DMS79 treated with DMSO at 0.1 percent for 48 hours (cell line): ENCODE results near the gene CYBB.

Source experiments
- DNase-seq: peaks from one replicate; lab custom pipeline; 2025; lab: John Stamatoyannopoulos, UW

The CYBB gene

DNA sequence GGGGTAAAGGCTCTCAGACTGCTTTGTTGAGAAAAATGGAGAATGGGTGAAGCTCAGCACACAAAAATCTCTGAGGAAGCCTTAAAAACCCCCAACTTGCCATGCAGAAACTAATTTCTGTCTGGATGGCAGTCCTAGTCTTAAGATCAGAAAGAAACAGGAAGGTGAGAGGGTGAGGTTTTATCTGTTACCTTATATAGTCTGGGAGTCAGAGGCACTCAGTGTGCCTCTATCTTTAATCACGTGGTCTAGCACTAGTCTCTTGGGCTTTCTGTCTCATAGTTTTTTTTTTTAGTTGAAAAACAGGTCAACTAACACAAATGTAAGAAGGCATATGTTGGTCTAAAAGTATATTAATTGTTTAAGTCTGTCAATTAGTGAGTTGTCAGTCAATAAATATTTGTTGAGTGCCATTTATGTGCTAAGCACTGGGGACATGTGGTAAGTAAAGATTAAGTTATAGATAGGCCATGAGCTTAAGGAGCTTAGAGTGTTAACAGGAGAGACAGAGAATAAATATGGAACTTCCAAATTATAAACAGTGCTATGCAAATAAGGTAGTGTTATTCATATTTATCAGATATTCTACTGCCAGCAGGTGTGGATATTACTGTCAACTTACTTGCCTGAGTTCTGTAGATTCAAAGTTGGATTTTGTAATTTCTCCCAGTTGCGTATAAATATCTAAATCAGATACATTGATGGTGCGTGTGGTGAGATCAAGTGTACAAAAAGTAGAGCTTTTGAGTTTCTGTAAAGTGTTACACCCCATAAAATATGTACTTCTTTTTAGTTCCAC lies 7.0 kb downstream of the CYBB start:
- DNase-seq, result no peak

DNA sequence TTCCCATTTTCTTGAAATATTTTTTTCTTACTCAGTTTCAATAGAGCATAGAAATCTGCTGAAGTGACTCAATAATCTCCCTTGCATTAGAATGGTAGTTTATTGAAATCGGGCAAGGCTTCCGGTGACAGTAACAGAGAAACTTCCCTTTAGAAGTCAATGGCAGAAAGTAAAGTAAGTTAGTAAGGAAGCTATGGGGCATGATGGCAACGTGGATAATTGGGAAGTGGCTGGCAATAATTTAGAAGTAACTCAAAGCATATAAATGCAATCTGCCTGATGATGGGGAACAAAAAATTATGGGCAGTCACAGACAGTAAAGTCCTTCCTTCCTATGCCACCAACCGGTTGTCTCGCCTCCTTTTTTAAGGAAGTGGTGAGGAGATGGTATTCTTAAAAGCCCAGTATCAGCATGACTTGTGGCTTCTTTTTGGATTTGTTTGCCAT lies 7.6 kb downstream of the CYBB start:
- DNase-seq, result no peak

DNA sequence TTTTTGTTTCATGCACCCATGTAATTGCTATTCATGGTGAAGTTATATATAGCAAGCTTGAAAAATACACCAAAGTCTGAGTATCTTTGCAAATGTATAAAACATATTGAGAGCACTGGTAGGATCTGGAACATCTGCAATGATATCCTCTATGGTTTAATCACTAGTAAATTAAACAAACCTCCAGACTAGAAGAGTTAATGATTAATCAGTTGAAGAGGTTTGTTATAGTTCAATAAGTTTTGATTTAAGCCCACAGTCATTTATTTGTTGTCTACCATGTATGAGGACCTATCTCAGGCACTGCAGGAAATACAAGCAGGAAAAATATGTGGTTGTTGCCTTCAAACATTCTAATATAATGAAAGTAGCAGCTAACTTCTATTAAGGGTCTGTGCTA lies 16.5 kb downstream of the CYBB start:
- no peak for DNase-seq

DNA sequence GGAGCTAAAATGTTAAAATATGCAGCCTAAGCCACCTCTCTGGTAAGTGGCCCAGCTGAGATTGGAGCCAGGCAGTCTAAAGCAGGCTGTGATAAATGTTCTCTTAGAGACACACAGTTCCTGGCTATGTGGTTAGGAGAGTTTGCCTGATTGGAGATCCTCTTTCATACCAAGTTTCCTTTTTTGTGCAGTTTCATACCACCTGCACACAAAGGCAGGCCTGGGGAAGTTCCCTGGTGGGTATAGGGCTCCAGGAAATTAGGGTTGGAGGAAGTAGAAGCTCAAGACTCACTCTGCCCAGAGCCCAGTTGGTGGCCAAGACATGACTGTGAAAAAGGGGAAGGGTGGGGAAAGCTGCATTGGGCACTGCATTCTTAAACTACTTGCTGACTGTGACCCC lies 16.9 kb downstream of the CYBB start:
- no peak for DNase-seq

DNA sequence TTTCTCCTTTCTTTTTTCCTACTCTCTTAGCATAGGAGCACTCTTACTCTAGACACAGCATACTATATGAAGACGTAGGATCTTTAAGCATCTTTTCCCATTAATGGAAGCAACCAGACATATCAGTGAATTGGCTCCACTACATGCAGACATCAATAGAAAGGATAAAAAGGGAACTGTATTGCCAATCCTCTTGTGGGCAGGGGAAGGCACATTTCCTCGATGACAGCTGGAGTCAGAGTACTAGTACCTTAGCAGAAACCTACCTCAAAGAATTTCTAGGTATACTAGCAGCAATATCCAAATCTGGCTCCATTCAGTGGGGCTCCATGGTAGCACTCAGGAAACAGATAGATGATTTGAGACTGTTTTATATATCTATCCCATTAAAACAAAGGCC lies 20.1 kb downstream of the CYBB start:
- DNase-seq, result no peak

DNA sequence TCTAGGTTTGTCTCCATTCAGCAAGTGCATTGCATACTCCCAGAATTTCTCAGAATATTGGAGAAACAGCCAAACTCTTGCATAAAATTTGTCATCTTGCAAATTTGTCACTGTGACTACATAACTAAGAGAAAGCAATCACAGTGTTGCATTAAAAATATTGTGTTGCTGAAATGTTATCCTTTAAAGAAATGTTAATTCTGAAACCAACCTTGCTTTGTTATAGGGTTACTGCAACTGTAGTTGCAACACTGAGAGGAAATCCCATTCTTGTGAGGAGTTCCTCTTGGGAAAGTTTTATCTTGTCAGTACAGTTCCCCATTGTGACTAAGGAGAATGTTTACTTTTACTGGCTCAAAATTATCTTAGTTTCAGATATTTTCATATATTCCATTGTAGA lies 20.9 kb downstream of the CYBB start:
- no peak for DNase-seq

DNA sequence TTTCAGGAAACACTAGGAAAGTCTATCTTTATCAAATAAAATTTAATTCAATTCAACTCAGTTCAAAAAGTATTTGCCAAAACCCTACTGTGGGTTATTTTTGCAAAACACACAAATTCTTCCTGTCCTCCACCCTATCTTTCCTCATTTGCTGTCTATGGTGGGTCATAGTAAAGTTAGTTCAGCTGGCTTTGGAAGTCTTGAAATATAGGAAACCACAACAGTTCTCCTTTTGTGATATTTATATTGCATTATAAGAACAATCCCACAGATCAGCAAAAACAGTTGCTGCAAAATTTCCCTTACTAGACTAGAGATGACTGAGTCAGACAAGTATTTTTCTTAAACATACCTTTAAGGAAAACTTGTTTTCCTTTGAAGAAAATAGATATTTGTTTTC lies 22.2 kb downstream of the CYBB start:
- DNase-seq, result no peak

DNA sequence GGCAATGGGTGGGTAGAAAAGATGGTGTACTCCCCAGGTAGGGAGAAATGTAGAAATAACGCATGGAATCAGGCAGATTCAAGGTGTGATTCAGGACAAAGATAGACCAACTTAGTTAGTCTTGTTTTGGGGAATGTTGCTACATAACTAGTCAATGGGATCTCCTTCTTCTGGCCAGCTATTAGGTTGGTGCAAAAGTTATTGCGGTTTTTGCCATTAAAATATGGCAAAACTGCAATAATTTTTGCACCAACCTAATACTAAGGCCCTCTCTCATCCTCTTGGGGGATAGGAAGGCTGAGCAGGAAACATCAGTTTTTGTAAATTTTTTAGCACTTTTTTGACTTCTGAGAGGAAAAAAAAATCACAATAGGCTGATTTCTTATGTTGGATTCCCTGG lies 23.2 kb downstream of the CYBB start:
- DNase-seq, result no peak

DNA sequence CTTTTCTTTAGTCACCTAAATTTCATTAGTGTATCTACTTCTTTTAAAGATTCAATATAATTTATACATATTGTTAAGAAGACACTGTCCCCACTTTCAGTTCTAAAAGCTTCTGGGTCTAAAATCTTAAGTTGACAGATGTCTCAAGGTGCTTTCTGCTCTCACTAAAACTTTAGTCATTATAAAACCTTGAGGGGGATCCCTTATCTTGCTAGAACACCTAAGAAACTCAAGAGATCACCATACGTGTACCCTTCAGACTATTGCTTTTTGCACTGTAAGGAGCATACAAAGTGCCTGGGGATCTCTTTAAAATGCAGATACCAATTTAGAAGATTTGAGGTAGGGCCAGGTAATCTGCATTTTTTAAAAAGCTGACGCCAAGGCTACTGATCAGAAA lies 30.1 kb downstream of the CYBB start:
- no peak for DNase-seq

DNA sequence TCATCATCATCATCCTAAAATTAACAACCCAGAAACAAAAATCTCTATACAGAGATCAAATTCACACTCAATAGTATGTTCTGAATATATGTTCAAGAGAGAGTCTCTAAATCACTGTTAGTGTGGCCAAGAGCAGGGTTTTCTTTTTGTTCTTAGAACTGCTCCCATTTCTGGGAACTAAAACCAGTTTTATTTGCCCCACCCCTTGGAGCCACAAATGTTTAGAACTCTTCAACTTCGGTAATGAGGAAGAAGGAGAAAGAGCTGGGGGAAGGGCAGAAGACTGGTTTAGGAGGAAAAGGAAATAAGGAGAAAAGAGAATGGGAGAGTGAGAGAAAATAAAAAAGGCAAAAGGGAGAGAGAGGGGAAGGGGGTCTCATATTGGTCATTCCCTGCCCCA lies 32.3 kb downstream of the CYBB start:
- no peak for DNase-seq

DNA sequence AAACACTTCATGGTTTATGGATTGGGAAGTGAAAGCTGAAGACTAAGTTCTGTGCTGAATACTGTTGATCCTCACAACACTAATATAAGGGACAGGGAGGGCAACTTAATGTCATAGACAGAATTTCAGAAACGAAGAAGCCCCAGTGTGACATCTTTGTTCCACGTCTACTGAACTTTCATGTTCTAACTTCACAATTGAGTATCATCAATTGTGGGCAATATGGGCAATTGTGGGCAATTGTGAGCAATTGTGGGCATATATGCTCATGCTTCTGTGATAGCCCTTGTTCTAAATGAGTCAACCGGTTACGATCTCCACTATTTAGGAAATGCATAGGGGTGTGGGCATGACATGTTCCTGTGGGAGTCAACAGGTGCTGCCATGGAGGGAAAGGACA lies 33.7 kb downstream of the CYBB start:
- no peak for DNase-seq

DNA sequence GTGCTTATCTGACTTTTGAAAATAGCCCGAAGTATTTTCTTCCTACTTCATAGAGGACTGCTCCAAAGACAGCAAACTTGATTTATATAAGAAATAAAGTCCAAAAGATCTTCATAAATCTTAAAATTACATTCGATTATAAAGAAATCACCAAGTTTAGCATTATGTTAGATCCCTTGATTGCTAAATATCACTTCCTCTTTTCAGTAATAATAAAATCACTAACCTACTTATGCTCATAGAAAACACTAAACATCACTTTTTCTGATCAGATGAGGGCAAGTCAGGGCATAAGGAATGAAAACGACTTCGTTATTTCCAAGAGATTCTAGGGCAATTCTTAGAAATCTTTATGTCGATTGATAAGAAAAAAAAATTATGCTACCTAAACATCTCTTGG lies 35.5 kb downstream of the CYBB start:
- no peak for DNase-seq

DNA sequence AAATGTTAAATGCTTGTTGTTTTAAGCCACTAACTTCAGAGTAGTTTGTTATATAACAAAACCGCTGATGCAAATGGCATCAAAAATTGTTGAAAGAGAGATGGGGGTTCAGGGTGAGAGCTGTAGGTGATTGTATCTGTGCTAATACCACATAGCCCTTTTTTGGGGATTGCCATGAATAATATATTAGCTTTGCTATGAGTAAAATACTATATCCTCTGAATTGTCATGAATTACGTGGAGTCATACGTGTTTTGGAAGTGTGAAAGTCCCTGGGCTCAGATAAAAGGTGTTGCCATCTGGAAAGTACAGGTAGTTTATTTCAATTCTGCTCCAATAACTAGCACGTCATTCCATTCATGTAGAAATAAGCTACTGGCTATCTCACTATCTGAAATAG lies 36.9 kb downstream of the CYBB start:
- no peak for DNase-seq

DNA sequence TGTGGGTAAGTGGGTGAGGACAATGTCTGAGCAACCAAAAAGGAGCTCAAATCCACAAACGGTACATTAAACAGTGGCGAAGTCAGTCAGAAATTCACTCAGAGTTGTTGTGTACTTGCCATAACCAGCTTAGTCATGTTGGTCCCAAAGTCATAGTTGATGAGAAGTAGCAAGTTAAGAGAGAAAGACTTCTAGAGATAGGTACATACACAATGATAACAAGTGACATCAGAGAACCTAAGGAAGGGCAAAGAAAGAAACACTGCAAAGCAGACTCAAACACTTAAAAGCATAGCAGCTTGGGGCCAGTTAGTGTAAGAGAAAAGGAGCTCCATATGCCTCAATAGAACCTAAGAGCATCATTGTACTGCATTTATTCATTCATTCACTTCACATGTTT lies 37.3 kb downstream of the CYBB start:
- no peak for DNase-seq

DNA sequence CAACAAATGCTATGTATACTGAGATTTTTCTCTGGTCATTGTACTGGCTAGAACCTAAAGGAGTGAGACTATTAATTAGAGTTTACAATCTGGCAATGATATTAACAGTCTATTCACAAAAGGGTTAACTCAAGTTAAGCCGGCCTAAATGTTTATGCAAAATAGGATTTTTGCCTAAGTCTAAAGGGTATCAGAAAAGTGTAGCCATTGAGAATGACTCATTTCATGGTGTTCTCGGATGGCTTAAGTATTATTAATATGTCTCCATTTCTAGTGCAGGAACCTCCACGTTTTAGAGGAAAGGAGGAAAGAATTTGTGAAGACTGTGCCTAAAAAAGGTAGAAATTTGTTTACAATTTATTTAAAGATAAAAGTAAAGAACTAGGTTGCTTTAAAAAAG lies 37.7 kb downstream of the CYBB start:
- no peak for DNase-seq

DNA sequence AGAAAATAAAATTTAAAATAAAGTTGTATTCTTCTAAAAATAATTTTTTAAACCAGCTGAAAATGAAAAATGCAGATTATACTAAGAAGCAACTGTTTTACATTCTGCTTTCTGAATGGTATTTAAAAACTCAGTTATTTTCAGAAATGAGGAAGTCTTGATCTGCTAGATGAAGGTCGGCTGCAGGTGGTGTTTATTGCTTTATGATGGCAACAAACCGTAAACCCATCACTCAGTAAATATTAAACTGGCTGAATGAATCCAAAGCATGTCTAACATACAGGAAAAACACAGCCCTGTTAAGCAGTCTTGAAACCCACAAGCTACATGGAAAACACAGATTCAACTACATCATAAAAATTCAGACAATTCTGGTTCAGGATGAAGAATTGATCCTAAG lies 38.2 kb downstream of the CYBB start:
- no peak for DNase-seq

DNA sequence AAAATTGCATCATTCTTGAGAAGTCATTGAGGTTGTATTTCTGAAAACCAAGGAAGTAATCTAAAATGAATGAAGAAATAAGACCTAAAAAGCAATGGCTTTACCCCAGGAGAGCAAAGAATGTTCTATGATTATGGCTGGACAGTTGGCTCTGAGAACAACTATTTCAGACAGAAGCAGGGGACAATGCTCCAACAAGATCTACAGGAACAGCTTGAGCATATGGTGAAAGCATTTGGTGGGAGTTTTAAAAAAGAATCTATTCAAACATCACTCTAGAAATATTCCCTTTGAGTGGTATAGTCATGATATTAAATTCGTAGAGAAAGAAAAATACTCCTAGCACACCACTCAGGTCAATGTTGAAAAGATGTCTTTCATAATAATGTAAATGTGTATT lies 40.8 kb downstream of the CYBB start:
- no peak for DNase-seq

DNA sequence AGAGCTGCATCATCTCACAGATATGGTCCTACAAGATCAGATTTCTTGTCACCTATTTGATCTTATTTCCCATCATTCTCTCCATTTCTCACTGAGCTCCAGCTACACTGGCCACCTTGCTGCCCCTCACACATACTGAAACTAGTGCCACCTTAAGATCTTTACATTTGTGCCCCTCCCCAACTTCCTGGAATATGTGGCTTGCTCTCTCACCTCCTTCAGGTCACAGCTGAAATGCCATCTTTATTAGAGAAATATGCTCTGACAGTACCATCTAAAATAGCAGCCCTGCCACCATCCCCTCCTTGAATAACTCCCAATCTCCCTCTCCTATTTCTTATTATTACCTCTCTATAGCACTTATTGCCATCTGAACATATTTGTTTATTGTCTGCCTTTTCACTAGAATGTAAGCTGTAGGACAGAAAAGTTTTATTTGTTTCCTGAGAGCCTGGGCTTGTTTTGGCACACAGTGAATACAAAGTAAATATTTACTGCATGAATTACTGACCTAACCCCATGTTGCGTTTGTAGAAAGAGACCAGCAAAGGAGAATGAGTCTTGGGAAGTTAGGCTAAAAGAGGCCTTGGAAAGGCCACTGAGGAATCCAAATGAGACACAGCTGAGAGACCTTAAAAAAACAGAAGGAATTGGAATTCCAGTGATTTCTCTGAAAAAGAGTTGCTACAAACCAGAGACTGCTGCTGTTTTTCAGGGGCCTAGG lies 44.8 kb downstream of the CYBB start:
- no peak for DNase-seq

DNA sequence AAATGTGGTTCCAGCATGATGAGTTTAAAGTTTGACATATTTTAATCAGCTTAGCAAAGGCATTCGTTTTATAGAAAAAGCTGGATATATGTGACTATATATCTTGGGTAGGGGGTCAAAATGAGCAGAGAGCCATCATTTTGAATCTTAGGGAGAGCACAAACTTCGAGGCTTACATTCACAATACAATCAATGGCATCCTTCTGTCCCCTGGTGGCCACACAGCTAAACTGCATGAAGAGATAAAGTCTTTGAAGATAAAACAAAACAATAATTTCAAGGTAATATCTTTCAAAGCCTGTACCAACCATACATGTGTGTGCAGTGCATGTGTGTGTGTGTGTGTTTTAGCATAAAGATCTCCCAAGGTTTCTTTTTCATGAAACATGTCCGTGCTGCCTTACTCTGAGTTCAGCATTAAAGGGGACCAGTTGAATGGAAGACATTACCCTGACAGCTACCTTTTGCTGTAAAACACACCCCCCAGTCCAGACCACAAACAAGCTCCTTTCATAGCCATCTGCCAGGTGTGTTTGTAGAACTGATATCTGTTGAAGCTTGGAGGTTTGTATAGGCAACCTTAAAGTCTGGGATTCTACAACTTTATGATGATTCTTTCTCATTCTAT lies 45.5 kb downstream of the CYBB start:
- no peak for DNase-seq

DNA sequence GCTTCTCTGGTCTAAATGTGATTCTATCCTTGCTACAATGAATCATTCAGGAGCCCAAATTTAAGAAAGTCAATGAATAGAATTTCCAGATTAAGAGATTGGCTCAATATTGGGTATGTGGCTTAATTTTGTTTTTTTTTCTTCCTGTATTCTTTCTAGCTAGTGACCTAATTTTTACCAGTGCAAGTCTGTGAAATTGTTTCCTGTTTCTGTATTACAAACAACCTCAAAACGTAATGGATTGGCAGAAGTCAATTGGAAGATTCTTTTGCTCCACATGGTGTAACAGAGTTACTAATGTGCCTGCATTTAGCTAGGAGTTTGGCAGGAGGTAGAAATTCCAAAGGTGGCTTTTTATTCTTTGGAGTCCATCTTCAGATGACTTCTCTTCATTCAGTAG lies 49.9 kb downstream of the CYBB start:
- no peak for DNase-seq

DNA sequence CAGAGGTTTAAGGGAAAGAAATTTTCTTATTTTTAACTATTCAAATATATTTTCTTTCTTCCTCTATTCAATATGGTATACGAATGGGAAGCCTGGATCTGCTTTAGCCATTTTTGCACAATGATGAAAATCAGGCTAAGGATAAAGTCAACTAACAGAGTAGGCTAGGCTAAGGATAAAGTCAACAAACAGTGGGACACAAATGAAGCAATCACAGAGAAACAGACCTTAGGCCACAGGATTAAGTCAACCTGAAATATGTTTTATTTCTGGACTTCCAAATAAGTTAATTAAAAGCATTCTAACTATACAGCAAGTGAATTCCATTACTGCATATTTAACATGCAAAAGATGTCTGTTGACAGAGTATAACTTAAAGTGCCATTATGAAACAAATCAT lies 50.5 kb downstream of the CYBB start:
- no peak for DNase-seq

DNA sequence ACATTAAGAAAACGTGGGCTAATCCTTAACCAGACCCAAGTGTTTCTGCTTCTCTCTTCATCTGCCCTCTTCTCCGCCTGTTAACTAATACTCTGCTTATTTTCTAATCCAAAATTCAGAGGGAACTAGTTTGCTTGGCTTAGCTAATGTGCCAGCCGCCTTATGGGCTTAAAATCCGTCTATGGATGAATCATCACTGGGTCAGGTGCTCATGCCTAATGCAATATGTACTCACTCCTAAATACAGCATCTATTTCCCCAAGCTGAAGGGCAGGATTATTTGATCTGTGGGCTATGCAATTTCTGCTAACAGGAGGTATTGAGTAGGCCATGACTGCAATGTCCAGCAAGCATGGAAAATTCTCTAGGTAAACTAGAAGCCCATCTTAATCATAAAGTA lies 55.1 kb downstream of the CYBB start:
- DNase-seq, result no peak

DNA sequence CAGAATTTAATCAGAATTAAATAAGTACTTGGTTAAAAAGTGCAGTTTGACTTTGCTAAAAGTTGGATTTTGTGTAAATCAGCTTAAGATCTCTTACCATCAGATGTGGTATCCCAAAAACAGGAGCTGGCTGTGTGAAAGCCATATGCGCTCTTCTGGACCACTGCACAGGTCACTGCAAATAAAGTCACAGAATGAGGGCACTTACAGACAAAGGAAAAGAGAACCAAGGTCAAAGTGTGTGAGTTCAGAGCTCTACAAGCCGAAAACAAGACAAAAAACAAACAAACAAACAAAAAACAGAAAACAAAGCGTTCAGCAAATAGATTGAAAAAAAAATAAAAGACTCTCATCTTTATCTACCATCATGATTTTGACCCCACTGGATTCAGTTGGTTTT lies 61.1 kb downstream of the CYBB start:
- no peak for DNase-seq
